GM12891 (cell line): Measurements from ENCODE around the gene LGI4.
A peak's percentile ranks its signal among the peaks of the same experiment; 100 is the strongest.
"Not testable (repeated sequence)": the region's sequence is repeated elsewhere in the genome, so short reads cannot be mapped to it uniquely, and the experiment has no call there.

Experiments
- DNase-seq: peaks from one replicate; pipeline ENCODE4 v3.0.0; 2011; ENCODE audit warnings: low spot score; ENCODE audit not compliant: insufficient read length
- FAIRE-seq: peaks from 2 replicates; lab custom pipeline; 2011; peaks lifted over from hg19 to GRCh38; lab: Jason Lieb, UNC
- PAX5 ChIP-seq: IDR thresholded peaks from 2 replicates; pipeline ENCODE4 v1.6.1; 2011; ENCODE audit warnings: low read length, moderate library complexity, mild to moderate bottlenecking; ENCODE audit not compliant: insufficient read depth, severe bottlenecking
- POLR2A ChIP-seq: IDR thresholded peaks from 2 replicates; pipeline ENCODE4 v1.6.1; 2011; ENCODE audit warnings: low read depth, low read length, control low read depth
- POLR2AphosphoS5 ChIP-seq: IDR thresholded peaks from 2 replicates; pipeline ENCODE4 v1.6.1; 2011; ENCODE audit warnings: low read depth, low read length, control low read depth
- POU2F2 ChIP-seq: IDR thresholded peaks from 2 replicates; pipeline ENCODE4 v1.6.1; 2011; ENCODE audit warnings: low read depth, mild to moderate bottlenecking, control low read depth, low read length, moderate library complexity
- SPI1 ChIP-seq: IDR thresholded peaks from 2 replicates; pipeline ENCODE4 v1.6.1; 2011; ENCODE audit warnings: low read depth, low read length, control low read depth
- TAF1 ChIP-seq: IDR thresholded peaks from 2 replicates; pipeline ENCODE4 v1.6.1; 2011; ENCODE audit warnings: low read depth, low read length, control low read depth

LGI4 gene

GRCh38 chr19:35109395-35110112, 25.3 kb downstream of the LGI4 start:
- DNase-seq (no peak), FAIRE-seq (no peak)
- no peak for TF ChIP-seq POLR2AphosphoS5
- no peak for TF ChIP-seq POLR2A
- TF ChIP-seq SPI1, result no peak
- TF ChIP-seq PAX5, result no peak

- FAIRE-seq, result no peak
- TF ChIP-seq PAX5, result no peak
- no peak for TF ChIP-seq SPI1
- DNase-seq, result no peak
Measured at GRCh38 chr19:35108730-35109129, 26.1 kb downstream of the LGI4 start.

GRCh38 chr19:35107545-35107944, 27.3 kb downstream of the LGI4 start:
- TF ChIP-seq TAF1, result no peak
- TF ChIP-seq PAX5, result no peak
- TF ChIP-seq POLR2A, result no peak
- no peak for TF ChIP-seq POU2F2
- no peak for TF ChIP-seq POLR2AphosphoS5
- no peak for TF ChIP-seq SPI1
- no peak for DNase-seq
- FAIRE-seq, result no peak

- FAIRE-seq (no peak), DNase-seq (no peak)
- TF ChIP-seq PAX5 (no peak), POU2F2 (no peak), TAF1 (no peak), SPI1 (no peak), POLR2AphosphoS5 (no peak), POLR2A (no peak)
Measured at GRCh38 chr19:35106898-35107541, 27.8 kb downstream of the LGI4 start.

GRCh38 chr19:35106291-35106583, 28.6 kb downstream of the LGI4 start:
- TF ChIP-seq POU2F2, result no peak
- TF ChIP-seq POLR2A, result no peak
- TF ChIP-seq POLR2AphosphoS5, result no peak
- no peak for TF ChIP-seq SPI1
- TF ChIP-seq TAF1, result no peak
- TF ChIP-seq PAX5, result no peak
- no peak for FAIRE-seq

GRCh38 chr19:35105411-35106290, 29.2 kb downstream of the LGI4 start:
- FAIRE-seq (peak; percentile 28), DNase-seq (no peak)
- no peak for TF ChIP-seq SPI1
- no peak for TF ChIP-seq POLR2AphosphoS5
- TF ChIP-seq POU2F2, result no peak
- no peak for TF ChIP-seq PAX5
- TF ChIP-seq POLR2A, result no peak
- no peak for TF ChIP-seq TAF1

More at GRCh38 chr19:35106291-35106583, 28.6 kb downstream of the LGI4 start:
- DNase-seq, result no peak

GRCh38 chr19:35105047-35105410, 29.8 kb downstream of the LGI4 start:
- FAIRE-seq, result no peak
- DNase-seq, result no peak
- no peak for TF ChIP-seq SPI1
- no peak for TF ChIP-seq POLR2A
- no peak for TF ChIP-seq POLR2AphosphoS5
- TF ChIP-seq TAF1, result no peak
- no peak for TF ChIP-seq PAX5
- TF ChIP-seq POU2F2, result no peak

GRCh38 chr19:35104361-35104760, 30.5 kb downstream of the LGI4 start:
- no peak for DNase-seq
- FAIRE-seq, result no peak
- TF ChIP-seq PAX5 (no peak), SPI1 (no peak), TAF1 (no peak), POU2F2 (no peak), POLR2AphosphoS5 (no peak), POLR2A (no peak)

- not testable (repeated sequence) for FAIRE-seq, DNase-seq
Measured at GRCh38 chr19:35103614-35104013, 31.2 kb downstream of the LGI4 start.

GRCh38 chr19:35101949-35102348, 32.9 kb downstream of the LGI4 start:
- DNase-seq, FAIRE-seq: not testable (repeated sequence)
